Endothelial cell (in vitro differentiated cells): Measurements from ENCODE around the gene OTULIN. TPM values are rescaled to one million over a fixed set of nuclear protein-coding genes. Genes with fewer than 3 reads are reported as not detected.

Experiments used
- DNase-seq: peaks from one replicate; pipeline ENCODE4 v3.0.0; 2021; ENCODE audit warnings: low spot score
- H3K27ac Mint-ChIP-seq: one replicate; pipeline ENCODE4 v1.8.0; 2021; ENCODE audit warnings: mixed read lengths, inconsistent platforms; ENCODE audit not compliant: unreplicated experiment
- H3K27me3 Mint-ChIP-seq: one replicate; pipeline ENCODE4 v1.8.0; 2021; ENCODE audit warnings: mild to moderate bottlenecking, moderate library complexity, mixed read lengths, inconsistent platforms; ENCODE audit not compliant: unreplicated experiment
- H3K36me3 Mint-ChIP-seq: one replicate; pipeline ENCODE4 v1.8.0; 2021; ENCODE audit warnings: mild to moderate bottlenecking, low read depth, mixed read lengths, inconsistent platforms; ENCODE audit not compliant: unreplicated experiment
- H3K4me1 Mint-ChIP-seq: one replicate; pipeline ENCODE4 v1.8.0; 2021; ENCODE audit warnings: mild to moderate bottlenecking, mixed read lengths, inconsistent platforms; ENCODE audit not compliant: unreplicated experiment
- H3K4me3 Mint-ChIP-seq: one replicate; pipeline ENCODE4 v1.8.0; 2021; ENCODE audit warnings: mild to moderate bottlenecking, mixed read lengths, inconsistent platforms; ENCODE audit not compliant: unreplicated experiment
- H3K9me3 Mint-ChIP-seq: one replicate; pipeline ENCODE4 v1.8.0; 2021; ENCODE audit warnings: mixed read lengths, inconsistent platforms; ENCODE audit not compliant: unreplicated experiment
- CTCF ChIP-seq: fragments of 200-600 bp; sonication (generic); IDR thresholded peaks from one replicate; pipeline ENCODE4 v1.5.0; 2021; ENCODE audit warnings: antibody characterized with exemption; ENCODE audit not compliant: unreplicated experiment
- total RNA-seq: library from RNA; stranded (reverse); fragmentation: NEBNext Ultra II Directional; extraction: Animal tissue kit (Norgen Biotek cat#: 25700); gene quantifications from one replicate; pipeline ENCODE4 v1.2.1, GENCODE V29; 2021; ENCODE audit not compliant: unreplicated experiment

Gene OTULIN
- total RNA-seq, 1 donor from 2014 or later, result 39.7 TPM

- peaks cover 59% of the 10 kb centered on the region for H3K36me3 Mint-ChIP-seq
- no peaks in the 10 kb centered on the region for H3K4me1 Mint-ChIP-seq
- H3K9me3 Mint-ChIP-seq, result no peaks in the 10 kb centered on the region
- no peak for TF ChIP-seq CTCF
- no peak overlapping the region for H3K4me3 Mint-ChIP-seq
- H3K27me3 Mint-ChIP-seq, result peaks cover 13% of the 10 kb centered on the region
- no peak overlapping the region for H3K27ac Mint-ChIP-seq
- no peak for DNase-seq
Observed at GRCh38 chr5:14715481-14715880, 51.0 kb downstream of the OTULIN start.

- Mint-ChIP-seq H3K27ac (no peak overlapping the region), H3K36me3 (peaks cover 44% of the 10 kb centered on the region), H3K4me3 (no peak overlapping the region), H3K4me1 (no peaks in the 10 kb centered on the region), H3K9me3 (no peaks in the 10 kb centered on the region), H3K27me3 (peaks cover 12% of the 10 kb centered on the region)
- no peak for TF ChIP-seq CTCF
- no peak for DNase-seq
Observed at GRCh38 chr5:14716755-14717752, 52.5 kb downstream of the OTULIN start.

GRCh38 chr5:14718778-14719177, 54.3 kb downstream of the OTULIN start:
- Mint-ChIP-seq H3K36me3 (peaks cover 32% of the 10 kb centered on the region), H3K27ac (no peak overlapping the region), H3K9me3 (no peaks in the 10 kb centered on the region), H3K4me3 (no peak overlapping the region), H3K4me1 (no peaks in the 10 kb centered on the region), H3K27me3 (peaks cover 7% of the 10 kb centered on the region)
- DNase-seq, result no peak
- TF ChIP-seq CTCF, result no peak

GRCh38 chr5:14720236-14720923, 55.9 kb downstream of the OTULIN start:
- Mint-ChIP-seq H3K4me3 (no peak overlapping the region), H3K27me3 (peaks cover 5% of the 10 kb centered on the region), H3K4me1 (no peaks in the 10 kb centered on the region), H3K36me3 (peaks cover 23% of the 10 kb centered on the region), H3K27ac (no peak overlapping the region), H3K9me3 (no peaks in the 10 kb centered on the region)
- no peak for DNase-seq
- no peak for TF ChIP-seq CTCF
